ENCODE measurements around the gene HCRTR2. TPM values are rescaled to one million over a fixed set of nuclear protein-coding genes. Genes with fewer than 3 reads are reported as not detected.

HCRTR2 gene
- total RNA-seq, 6 donors from 2014 or later: 0.17 TPM; not detected in 5

- no peak for DNase-seq
- Histone ChIP-seq H3K4me3 (no peak overlapping the region), H3K27ac (no peak overlapping the region), H3K27me3 (no peaks in the 10 kb centered on the region), H3K4me1 (no peaks in the 10 kb centered on the region), H3K9me3 (no peaks in the 10 kb centered on the region), H3K36me3 (no peaks in the 10 kb centered on the region)
- TF ChIP-seq EP300 (IDR thresholded peaks at IDR 0.05) (no peak), POLR2A (IDR thresholded peaks at IDR 0.05) (no peak), POLR2AphosphoS5 (IDR thresholded peaks at IDR 0.05) (no peak), CTCF (IDR thresholded peaks at IDR 0.05) (no peak)
- WGBS, 2 donors: 50 to 59% methylated on average over 7 of the region's 7 CpGs
- ATAC-seq (ENCODE audit: low FRiP score in 2 of 2): no peak
Observed at GRCh38 chr6:55182016-55182650, 7.8 kb downstream of the HCRTR2 start.

DNA sequence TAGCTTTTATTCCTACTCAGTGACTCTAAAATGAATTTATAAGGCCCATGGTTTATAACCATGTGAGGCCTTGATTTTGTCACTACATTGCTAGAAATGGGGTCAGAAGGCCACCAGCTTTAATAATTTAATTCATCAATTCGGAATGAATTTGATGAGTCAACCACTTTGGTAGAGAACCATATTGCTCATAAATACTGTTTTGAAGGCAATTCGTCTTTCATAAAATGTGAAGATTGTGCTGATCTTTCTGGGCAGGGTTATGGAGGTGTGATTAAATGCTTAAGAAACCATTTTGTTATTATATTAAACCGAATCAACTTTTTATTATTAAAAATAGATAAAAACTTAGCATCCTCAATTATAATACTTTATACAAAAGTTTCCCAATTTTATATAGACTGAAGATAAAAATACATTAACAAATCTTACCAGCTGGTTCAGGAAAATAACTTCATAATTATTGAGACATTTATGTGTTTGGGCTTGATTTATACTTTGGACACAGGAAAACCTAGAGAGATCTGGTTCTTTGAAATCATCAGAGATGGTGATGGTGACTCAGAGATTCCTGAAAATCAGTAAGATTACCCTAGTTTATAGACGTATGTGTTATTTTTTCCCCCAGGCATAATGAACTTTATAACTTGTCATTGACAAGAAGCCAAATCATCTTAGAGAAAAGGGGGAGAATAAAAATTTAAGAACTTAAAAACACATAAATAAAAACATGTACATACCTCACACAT is 10.6 kb downstream of the HCRTR2 start:
- no peak for TF ChIP-seq POLR2A (IDR thresholded peaks at IDR 0.05)
- TF ChIP-seq POLR2AphosphoS5 (IDR thresholded peaks at IDR 0.05): no peak
- Histone ChIP-seq H3K27me3 (no peaks in the 10 kb centered on the region), H3K4me3 (no peak overlapping the region), H3K27ac (no peak overlapping the region), H3K9me3 (no peaks in the 10 kb centered on the region), H3K4me1 (no peaks in the 10 kb centered on the region), H3K36me3 (no peaks in the 10 kb centered on the region)
- no peak for DNase-seq
- ATAC-seq (ENCODE audit: low FRiP score in 2 of 2): no peak
- 72 to 78% methylated on average over 4 of the region's 4 CpGs for WGBS, 2 donors

DNA sequence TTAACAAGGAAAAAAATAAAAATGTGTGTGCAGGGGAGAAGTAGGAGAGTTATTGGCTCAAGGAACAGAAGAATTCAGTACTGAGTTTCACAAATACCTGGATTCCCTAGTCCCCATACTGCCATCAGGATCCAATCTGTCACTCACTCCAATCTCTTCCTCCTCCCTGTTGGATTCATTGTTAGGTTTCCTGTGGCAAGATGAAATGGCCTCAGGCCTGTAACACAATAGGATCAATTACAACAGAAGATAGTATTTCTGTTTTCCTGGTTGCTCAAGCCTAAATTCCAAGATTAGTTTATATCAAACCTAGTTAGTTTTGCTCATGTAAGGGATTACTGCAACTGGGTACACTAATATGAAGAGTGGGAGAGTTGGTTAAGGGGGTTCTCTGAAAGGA is 24.4 kb downstream of the HCRTR2 start:
- H3K4me3 ChIP-seq: no peak overlapping the region

GRCh38 chr6:55199239-55199638 is 24.9 kb downstream of the HCRTR2 start:
- ATAC-seq (ENCODE audit: low FRiP score in 2 of 2) (no peak), DNase-seq (no peak)
- Histone ChIP-seq H3K27ac (no peak overlapping the region), H3K36me3 (no peaks in the 10 kb centered on the region), H3K4me3 (no peak overlapping the region), H3K9me3 (no peaks in the 10 kb centered on the region), H3K27me3 (no peaks in the 10 kb centered on the region), H3K4me1 (no peaks in the 10 kb centered on the region)
- TF ChIP-seq EP300 (IDR thresholded peaks at IDR 0.05) (no peak), CTCF (IDR thresholded peaks at IDR 0.05) (no peak), POLR2A (IDR thresholded peaks at IDR 0.05) (no peak), POLR2AphosphoS5 (IDR thresholded peaks at IDR 0.05) (no peak)

More for the DNA sequence above, 24.4 kb downstream of the HCRTR2 start:
- Histone ChIP-seq H3K9me3 (no peaks in the 10 kb centered on the region), H3K27me3 (no peaks in the 10 kb centered on the region), H3K27ac (no peak overlapping the region), H3K36me3 (no peaks in the 10 kb centered on the region), H3K4me1 (no peaks in the 10 kb centered on the region)
- ATAC-seq (ENCODE audit: low FRiP score in 2 of 2) (no peak), DNase-seq (no peak)
- TF ChIP-seq CTCF (IDR thresholded peaks at IDR 0.05) (no peak), POLR2A (IDR thresholded peaks at IDR 0.05) (no peak), EP300 (IDR thresholded peaks at IDR 0.05) (no peak), POLR2AphosphoS5 (IDR thresholded peaks at IDR 0.05) (no peak)

- no peak for DNase-seq
- H3K4me3 ChIP-seq: no peak overlapping the region
- H3K36me3 ChIP-seq: no peaks in the 10 kb centered on the region
- no peak for ATAC-seq (ENCODE audit: low FRiP score in 2 of 2)
- no peak for TF ChIP-seq CTCF (IDR thresholded peaks at IDR 0.05)
- 85 to 90% methylated on average over 3 of the region's 3 CpGs for WGBS, 2 donors
- H3K9me3 ChIP-seq: no peaks in the 10 kb centered on the region
- no peaks in the 10 kb centered on the region for H3K4me1 ChIP-seq
- H3K27me3 ChIP-seq: no peaks in the 10 kb centered on the region
- no peak overlapping the region for H3K27ac ChIP-seq
Observed at GRCh38 chr6:55208478-55209458, 34.5 kb downstream of the HCRTR2 start.

Measured in upper lobe of left lung (tissue), 6 donors.